ENCODE measurements around the gene SLC38A2.
A peak's percentile ranks its signal among the peaks of the same experiment; 100 is the strongest.
"Not testable (repeated sequence)": the region's sequence is repeated elsewhere in the genome, so short reads cannot be mapped to it uniquely, and the experiment has no call there.

The SLC38A2 gene

DNA sequence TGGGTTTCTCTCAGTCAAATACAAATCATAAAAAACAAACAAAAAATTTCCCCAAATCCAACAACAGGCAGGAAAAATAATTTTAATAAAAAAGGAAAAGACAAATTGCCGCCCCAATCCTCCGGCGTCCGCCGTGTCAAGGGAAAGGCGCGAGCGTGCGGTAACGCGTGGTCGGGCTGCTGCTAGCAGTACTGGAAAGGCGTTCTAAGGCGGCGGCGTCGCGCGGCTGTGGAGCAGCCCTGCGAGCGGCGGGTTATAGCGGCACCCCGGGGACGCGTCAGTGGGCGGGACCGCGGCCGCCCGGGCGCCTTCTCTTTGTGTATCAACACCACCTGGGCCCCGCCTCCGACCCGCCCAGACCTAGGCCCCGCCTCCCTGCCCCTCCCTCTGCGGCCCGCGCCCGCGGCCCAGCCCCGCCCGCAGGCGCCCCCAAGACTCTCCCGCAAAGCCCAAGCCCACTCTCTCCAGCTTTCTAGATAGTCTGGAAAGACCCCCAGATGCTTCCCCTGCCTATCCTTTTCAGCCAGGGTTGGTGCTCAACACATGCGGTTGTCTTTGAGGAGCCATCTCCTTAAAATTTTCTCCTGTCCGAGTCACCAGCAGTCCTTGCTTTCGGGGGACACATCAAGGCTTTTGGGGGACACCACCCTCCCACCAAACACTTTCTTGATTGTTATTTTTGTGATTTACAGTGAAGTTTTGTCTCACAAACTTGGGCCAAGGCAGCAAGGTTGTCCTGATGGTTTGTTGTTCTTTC is at the start of gene SLC38A2:
TSS of gene SLC38A2 (minus strand) at position 230 of the 757 bp plus-strand sequence. CDS start 1,480 bp downstream, outside the sequence.
- peak; percentile 96 to 97 for DNase-seq (ENCODE audit: low read depth in 2 of 2)

DNA sequence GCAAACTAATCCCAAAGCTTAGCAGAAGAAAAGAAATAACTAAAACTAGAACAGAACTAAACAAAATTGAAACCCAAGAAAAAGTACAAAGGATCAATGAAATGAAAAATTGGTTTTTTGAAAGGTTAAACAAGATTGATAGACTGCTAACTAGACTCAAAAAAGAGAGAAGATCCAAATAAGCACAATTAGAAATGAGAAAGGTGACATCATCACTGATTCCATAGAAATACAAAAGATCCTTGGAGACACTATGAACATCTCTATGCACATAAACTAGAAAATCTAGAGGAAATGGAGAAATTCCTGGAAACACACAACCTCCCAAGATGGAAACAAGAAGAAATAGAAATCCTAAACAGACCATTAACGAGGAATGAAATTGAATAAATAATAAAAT is 47.1 kb upstream of the SLC38A2 start:
- DNase-seq (ENCODE audit: low read depth in 2 of 2): no peak

DNA sequence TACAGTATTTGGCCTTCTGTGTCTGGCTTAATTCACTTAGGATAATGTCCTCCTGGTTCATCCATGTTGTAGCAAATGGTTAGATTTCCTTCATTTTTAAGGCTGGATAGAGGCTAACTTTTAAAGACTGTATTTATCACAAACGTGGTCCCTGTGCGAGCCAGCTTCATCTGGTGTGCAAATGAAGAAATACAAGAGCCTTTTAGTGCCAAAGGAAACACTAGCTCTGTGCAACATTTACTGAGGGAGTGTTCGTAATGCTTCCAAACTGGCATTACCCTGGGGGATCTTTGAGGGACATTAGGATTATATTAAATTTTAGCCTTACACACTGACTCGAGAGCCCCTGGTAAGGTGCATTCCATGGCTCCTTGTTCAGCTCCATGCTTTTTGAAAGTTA is 43.0 kb upstream of the SLC38A2 start:
- no peak for DNase-seq (ENCODE audit: low read depth in 2 of 2)

DNA sequence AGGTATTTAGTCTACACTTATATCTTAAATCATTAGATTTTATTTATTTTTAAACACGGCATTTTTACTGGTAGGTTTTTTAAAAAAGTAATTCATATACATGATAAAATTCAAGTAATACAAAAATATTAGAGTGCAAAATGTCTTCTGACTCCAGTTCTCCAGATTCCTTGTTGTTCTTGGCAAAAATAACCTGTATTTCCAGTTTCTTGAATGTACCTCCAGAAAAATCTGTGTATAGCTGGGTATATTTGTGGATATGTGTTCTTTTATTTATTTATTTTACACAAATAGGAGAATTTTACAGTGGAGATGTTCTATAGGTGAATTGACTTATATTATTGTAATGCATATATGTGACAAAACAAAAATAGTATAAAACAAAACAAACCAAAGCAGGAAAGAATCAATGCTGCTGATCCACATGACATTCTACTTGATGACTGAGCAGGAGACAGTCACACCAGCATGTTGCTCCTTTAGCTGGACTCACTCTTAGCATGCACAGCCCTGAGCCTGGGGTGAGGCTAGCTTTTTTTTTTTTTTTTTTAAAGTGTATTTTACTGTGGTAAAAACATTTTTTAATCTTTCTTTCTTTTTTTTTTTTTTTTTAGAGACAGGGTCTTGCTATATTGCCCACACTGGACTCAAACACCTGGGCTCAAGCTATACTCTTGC is 42.2 kb upstream of the SLC38A2 start:
- DNase-seq (ENCODE audit: low read depth in 2 of 2): no peak

DNA sequence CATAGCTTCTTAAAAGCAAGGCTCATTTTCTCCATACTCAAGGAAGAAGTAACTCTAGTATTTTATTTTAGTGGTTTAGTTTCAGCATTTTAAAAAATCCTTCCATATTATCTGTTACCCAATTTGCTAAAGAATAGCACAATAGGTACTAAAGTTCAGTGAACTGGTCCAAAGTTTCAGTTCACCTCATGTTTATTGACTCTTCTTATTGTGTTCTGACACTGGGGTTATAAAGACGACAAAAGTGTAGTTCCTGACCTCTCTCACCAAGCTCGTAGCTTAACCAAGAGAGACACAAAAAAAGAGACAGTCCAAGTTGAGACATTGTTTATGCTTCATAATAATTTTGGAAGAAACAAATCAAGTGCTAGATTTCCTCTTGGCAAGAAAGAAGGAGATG is 40.8 kb upstream of the SLC38A2 start:
- no peak for DNase-seq (ENCODE audit: low read depth in 2 of 2)

DNA sequence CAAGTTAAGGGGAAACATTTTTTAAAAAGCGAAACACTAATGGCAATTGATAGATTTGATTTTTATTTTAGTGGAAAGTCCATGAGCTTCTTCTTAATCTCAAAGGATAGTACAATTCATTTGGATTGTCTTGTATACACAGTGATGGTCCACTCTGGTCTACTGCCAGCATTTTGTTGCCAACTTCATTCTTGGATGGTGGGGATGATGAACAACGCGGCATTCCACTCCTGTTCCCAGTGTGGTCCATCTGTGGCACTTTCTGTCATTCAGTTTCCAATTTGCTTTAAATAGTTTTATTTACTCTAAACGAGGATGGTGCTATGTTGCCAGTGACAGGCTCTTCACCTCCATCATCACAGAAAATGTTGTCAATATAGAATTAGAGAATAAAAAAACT is 40.3 kb upstream of the SLC38A2 start:
- DNase-seq (ENCODE audit: low read depth in 2 of 2): no peak

DNA sequence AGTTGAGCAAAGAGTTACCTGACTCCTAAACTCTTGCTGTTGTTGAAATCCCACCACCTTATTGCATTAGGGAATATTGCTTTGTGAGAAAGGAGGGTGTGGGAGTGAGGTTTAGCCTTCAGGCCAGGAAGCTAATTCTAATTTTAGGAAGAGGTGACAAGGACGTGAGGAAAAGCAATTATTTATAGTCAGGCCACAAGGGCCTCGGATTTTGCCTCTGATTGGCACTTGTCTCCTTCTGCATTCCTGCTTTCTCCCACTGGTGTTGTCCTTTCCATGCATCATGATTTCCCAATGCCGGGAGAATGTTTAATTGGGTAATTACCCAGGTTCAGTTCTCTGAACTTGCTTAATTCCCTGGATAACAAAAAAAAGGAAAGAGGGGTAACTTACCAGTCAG is 37.9 kb upstream of the SLC38A2 start:
- no peak for DNase-seq (ENCODE audit: low read depth in 2 of 2)

DNA sequence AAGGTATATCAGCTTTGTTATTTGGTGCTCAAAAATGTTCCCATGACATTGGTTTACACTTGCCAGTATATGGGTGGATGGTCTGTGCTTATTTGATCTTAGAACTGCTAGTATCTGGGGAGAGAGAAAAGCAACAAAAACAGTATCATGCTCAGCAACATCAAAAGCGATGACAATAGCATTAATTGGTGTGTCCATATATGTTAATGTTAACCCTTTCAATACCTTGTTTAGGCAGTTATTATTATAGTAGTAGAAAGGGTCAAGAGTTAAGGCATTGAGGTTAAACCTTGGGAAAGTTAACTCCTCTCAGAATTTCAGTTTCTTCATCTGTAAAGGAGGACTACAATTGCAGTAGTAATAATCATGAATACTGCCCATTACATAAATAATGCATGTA is 37.4 kb upstream of the SLC38A2 start:
- DNase-seq (ENCODE audit: low read depth in 2 of 2): no peak

DNA sequence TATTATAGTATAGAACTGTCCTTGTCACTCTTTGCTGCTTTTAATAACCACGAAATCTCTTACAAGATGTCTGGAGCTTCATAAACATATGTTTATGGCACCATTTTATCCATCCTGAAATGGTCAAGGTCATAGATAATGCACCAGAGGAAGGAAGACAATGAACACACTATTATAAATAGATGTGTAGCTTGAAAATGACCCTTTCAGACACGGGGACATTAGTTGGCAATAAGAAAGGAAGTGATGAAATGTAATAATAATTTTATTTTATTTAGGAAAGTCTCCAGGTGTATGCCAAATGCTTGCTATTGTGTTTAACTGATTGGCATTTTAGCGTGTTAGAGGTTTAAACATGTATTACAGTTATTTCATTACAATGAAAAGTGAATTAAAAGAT is 36.8 kb upstream of the SLC38A2 start:
- no peak for DNase-seq (ENCODE audit: low read depth in 2 of 2)

DNA sequence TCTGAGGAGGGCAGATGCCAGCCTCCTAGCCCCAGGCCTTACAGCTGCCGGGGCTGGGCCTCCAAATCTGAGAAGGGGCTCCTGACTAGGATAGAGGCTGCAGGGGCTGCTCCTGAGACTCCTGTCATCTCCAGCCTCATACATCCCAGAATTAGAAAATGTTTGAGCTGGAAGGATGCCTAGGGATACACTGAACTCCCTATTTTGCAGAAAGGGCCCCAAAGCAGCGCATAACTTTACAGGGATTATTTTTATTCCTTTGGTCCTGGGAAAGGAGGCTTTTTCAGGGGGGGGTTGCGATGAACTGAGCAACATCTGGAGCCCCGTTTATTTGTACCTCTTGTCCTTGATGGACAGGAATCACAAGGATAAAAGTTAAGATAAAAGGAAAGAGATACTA is 35.9 kb upstream of the SLC38A2 start:
- no peak for DNase-seq (ENCODE audit: low read depth in 2 of 2)

DNA sequence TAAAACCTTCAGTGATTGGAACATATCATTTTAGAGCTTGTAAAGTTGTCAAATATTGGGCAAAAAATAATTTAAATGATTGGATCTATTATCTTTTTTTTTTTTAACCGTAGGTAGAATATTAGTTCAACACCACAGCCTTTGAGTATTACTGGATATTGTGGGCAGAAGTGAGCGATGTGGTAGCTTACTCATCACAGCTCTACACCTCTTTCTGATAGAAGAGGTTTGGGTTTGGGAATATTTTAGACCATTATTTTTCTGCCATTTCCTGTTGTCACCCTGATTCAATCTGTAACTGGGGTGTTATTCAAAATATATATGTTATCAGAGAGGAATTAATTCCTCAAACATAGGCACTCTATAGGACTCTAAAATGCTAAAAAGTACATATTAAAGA is 34.8 kb upstream of the SLC38A2 start:
- no peak for DNase-seq (ENCODE audit: low read depth in 2 of 2)

DNA sequence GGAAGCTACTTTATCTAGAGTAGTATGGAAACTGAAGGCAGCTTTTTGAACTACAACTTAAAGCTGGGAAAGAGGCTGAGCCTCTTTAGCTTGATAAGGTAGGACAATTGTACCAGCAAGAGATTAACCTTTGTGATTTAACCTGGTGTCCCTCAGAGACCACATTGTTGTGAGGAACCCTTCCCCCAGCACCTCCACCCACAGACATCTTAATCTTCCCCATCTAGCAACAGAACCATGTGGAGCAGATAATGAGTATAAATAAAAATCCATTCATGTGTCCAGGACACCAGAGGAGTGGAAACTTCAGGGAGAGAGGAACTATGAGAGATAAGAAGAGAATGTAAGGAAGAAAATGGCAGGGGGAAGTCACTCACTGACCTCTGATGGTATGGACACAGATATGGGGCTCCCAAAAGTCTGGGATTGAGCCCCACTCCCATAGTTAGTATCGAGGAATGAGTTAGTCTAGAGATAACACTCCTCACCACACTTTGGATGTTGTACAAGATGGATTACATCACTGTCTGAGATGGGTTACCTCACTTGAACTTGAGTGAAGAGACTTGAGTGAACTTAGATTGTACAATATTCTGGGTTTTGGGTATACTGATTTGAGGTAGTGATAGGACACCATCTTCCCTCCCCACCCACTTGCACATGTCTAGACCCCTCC is 33.9 kb upstream of the SLC38A2 start:
- DNase-seq (ENCODE audit: low read depth in 2 of 2): no peak

DNA sequence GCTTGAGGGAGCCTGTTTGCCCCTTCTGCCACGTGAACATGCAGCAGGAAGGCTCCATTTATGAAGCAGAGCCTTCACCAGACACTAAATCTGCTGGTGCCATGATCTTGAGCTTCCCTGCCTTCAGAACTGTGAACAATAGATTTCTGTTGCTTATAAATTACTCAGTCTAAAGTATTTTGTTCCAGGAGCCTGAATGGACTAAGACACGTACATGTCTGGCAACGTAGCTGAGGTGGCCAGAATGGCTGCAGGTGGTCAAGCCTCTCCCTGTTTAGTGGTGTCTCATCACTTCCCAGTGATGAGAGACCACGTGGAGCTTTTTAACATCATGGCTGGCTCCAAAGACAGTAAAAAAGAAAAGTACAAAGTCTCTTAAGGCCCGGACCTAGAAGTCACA is 32.2 kb upstream of the SLC38A2 start:
- DNase-seq (ENCODE audit: low read depth in 2 of 2): no peak

DNA sequence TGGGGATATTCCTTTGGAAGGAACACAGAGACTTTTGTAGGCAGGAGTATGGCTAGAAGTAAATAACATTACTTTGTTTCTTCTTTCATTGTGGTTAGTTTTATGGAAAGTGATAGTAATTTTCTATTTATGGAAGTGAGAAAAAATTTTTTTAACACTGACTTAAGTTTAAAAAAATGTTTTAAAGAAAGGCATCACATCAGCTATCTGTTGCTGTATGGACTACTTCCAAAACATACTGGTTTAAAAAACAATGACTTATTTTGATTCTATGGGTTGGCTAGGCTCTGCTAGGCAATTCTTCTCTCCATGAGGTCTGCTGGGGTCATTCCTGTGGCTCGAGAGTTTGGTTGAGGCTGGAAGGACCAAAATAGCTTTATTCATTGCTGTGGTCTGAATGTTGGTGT is 31.7 kb upstream of the SLC38A2 start:
- no peak for DNase-seq (ENCODE audit: low read depth in 2 of 2)

DNA sequence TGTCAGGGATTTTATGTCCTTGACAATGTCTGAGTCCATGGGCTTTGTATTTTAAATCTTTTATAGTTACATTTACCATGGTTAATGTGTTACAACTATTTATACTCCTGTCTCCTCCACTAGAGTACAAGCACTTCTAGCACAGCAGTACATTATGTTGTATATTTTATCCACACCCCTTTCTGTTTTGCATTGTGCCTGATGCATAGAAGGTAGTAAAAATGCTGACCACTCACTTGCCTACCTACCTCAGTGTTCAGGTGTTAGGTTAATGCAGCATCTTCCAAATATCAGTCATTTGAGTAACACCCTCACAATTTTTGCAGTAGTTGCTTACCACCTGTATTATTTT is 31.1 kb upstream of the SLC38A2 start:
- no peak for DNase-seq (ENCODE audit: low read depth in 2 of 2)

DNA sequence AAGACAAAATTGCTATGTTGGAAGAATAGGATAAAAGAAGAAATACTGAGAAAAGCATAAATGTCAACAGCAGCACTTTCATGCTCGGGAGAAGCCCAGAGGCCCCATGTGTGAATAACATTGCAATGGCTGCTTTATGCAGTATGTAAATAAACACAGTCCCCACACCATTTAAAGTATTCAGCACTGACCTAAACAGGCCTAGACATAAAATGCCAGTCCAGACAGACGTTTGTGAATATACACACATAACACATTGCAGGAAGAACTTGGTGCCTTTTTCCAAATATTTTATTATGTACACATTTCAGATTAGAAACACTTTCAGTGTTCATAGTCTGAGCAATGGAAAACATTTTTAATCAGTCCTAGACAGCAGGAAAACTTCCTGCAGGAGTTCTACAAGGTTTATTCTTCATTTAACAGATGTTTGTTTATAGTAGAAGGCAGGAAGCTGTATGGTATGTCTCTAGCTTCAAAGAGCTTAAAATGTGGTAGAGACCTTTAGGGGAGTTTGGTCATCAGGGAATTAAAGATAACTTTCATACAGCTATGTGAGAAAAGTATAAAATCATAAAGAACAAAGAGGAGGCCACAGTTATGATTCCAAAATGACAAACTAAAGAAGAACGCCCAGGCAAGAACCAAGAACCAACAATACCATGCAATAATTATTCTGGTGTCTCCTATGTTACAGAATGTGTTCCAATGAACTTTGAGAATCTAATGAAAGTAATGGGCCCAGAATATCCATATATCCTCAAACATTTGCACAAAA is 30.6 kb upstream of the SLC38A2 start:
- no peak for DNase-seq (ENCODE audit: low read depth in 2 of 2)

DNA sequence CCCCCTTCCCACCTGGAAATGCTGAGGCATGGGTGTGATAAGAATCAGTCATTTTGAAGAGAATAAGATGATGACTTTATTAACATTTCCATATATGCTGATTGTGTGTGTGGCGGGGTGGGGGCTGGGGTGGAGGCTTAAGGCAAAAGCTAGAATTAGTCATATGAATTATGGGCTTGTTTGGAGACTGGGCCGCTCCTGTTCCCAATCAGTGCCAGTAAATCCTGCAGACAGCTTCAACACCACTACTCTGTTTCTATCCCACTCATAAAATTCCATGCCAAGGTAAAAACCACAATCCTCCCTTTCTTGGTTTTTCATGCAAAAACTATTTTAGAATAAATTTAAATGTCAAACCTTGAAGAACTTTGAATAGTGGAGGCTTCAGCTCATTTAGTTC is 29.9 kb upstream of the SLC38A2 start:
- no peak for DNase-seq (ENCODE audit: low read depth in 2 of 2)

DNA sequence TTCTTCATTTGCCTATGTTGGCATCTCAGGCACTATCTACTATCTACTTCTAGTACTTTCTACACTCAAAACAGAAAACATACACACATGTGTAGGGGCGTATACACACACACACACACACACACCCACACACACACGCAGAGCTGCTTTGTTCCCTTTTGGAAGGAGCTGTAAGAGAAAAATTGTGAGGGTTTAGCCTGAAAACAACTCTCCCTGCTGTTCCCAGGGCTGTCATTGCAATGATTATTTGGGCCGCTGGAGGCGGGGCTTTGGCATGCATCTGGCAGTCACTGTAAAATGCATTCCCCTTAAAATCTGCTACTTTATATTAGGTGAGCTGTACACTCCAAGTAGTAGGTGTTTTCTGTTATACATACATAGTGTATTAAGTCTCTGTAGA is 29.1 kb upstream of the SLC38A2 start:
- no peak for DNase-seq (ENCODE audit: low read depth in 2 of 2)

DNA sequence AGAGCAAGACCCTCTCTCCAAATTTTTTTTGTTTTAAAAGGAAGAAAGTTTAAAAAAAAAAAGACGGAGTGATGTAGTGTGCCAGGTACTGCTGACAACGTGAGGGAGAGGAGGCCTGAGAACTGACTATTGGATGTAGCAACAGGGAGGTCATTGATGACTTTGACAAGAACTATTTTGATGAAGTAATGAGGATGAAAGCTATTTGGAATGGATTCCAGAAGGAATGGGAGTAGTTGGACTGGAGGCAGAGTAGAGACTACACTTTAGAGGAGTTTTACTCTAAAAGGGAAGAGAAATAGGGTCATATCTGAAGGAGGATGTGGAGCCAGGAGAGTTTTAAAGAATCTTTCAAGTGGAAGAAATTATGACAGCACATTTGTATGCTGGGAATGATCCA is 27.8 kb upstream of the SLC38A2 start:
- no peak for DNase-seq (ENCODE audit: low read depth in 2 of 2)

DNA sequence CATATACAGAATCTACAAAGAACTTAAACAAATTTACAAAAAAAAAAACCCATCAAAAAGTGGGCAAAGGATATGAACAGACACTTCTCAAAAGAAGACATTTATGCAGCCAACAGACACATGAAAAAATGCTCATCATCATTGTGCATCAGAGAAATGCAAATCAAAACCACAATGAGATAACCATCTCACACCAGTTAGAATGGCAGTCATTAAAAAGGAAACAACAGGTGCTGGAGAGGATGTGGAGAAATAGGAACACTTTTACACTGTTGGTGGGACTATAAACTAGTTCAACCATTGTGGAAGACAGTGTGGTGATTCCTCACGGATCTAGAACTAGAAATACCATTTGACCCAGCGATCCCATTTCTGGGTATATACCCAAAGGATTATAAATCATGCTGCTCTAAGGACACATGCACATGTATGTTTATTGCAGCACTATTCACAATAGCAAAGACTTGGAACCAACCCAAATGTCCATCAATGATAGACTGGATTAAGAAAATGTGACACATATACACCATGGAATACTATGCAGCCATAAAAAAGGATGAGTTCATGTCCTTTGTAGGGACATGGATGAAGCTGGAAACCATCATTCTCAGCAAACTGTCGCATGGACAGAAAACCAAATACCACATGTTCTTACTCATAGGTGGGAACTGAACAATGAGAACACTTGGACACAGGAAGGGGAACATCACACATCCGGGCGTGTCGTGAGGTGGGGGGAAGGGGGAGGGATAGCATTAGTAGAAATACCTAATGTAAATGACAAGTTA is 27.1 kb upstream of the SLC38A2 start:
- not testable (repeated sequence) for DNase-seq (ENCODE audit: low read depth in 2 of 2)

DNA sequence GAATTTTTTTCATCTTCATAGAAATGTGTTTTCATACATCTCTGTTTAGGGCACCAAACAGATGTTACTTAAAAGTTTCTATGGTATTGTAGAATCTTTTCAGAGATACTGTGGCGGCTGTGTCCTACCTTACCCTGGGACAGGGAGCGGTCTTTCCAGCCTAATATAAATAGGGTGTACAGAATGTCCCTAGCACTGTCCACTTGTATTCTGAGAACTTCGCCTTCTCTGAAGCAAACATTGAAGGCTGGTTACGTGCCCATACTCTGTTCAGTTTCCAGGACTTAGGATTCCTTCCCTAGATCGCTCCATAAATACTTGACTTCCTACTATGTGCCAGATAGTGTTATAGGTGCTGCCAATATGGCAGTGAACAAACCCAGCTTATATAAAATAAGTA is 24.3 kb upstream of the SLC38A2 start:
- no peak for DNase-seq (ENCODE audit: low read depth in 2 of 2)

DNA sequence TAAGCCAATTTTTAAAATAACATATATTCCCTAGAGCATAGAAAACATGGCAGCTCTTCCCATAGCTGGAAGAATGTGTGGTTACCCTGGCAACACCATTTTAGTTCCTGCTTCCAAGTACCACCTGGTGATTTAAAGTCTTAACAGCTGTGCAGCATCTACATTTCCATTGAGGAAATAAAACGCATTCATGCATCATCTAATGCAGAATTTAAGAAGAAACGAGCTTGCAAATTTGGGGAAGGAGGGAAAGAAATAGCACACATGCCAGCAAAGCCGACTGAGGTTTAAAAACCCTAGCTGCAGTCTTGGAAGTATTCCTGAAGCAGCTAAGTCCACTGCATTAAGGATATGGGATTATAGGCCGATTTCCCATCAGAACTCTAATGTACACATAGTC is 22.8 kb upstream of the SLC38A2 start:
- DNase-seq (ENCODE audit: low read depth in 2 of 2): no peak

Data from stimulated activated CD8-positive, alpha-beta memory T cell treated with anti-CD3 and anti-CD28 coated beads, Interleukin-7, amount 100 ng/mL, for 1 hour (primary cell).